Measurements from ENCODE around the gene USP48.

Gene USP48

GRCh38 chr1:21741206-21741605 lies 41.7 kb downstream of the USP48 start:
- no peak for DNase-seq (ENCODE audit: low read depth)

- no peak for DNase-seq (ENCODE audit: low read depth)
Measured at GRCh38 chr1:21736876-21737275, 46.1 kb downstream of the USP48 start.

GRCh38 chr1:21736011-21736410 lies 46.9 kb downstream of the USP48 start:
- DNase-seq (ENCODE audit: low read depth), result no peak

GRCh38 chr1:21734526-21734925 lies 48.4 kb downstream of the USP48 start:
- no peak for DNase-seq (ENCODE audit: low read depth)

- DNase-seq (ENCODE audit: low read depth), result no peak
Measured at GRCh38 chr1:21732664-21733063, 50.3 kb downstream of the USP48 start.

GRCh38 chr1:21725748-21726392 lies 57.1 kb downstream of the USP48 start:
- no peak for DNase-seq (ENCODE audit: low read depth)

GRCh38 chr1:21724570-21724969 lies 58.4 kb downstream of the USP48 start:
- no peak for DNase-seq (ENCODE audit: low read depth)

- DNase-seq (ENCODE audit: low read depth), result no peak
Measured at GRCh38 chr1:21724098-21724497, 58.9 kb downstream of the USP48 start.

GRCh38 chr1:21721295-21721985 lies 61.5 kb downstream of the USP48 start:
- DNase-seq (ENCODE audit: low read depth), result no peak

- DNase-seq (ENCODE audit: low read depth), result no peak
Measured at GRCh38 chr1:21716169-21716568, 66.8 kb downstream of the USP48 start.

GRCh38 chr1:21707891-21708290 lies 75.1 kb downstream of the USP48 start:
- no peak for DNase-seq (ENCODE audit: low read depth)

GRCh38 chr1:21707086-21707840 lies 75.7 kb downstream of the USP48 start:
- DNase-seq (ENCODE audit: low read depth), result no peak

GRCh38 chr1:21706151-21706835 lies 76.7 kb downstream of the USP48 start:
- no peak for DNase-seq (ENCODE audit: low read depth)

GRCh38 chr1:21705303-21705980 lies 77.5 kb downstream of the USP48 start:
- no peak for DNase-seq (ENCODE audit: low read depth)

GRCh38 chr1:21704145-21704544 lies 78.8 kb downstream of the USP48 start:
- DNase-seq (ENCODE audit: low read depth), result no peak

GRCh38 chr1:21703318-21703963 lies 79.5 kb downstream of the USP48 start:
- DNase-seq (ENCODE audit: low read depth), result no peak

GRCh38 chr1:21702780-21703179 lies 80.2 kb downstream of the USP48 start:
- no peak for DNase-seq (ENCODE audit: low read depth)

GRCh38 chr1:21701401-21701800 lies 81.5 kb downstream of the USP48 start:
- no peak for DNase-seq (ENCODE audit: low read depth)

- no peak for DNase-seq (ENCODE audit: low read depth)
Measured at GRCh38 chr1:21700094-21700493, 82.9 kb downstream of the USP48 start.

- no peak for DNase-seq (ENCODE audit: low read depth)
Measured at GRCh38 chr1:21696931-21697330, 86.0 kb downstream of the USP48 start.

- DNase-seq (ENCODE audit: low read depth), result no peak
Measured at GRCh38 chr1:21693732-21694131, 89.2 kb downstream of the USP48 start.

- no peak for DNase-seq (ENCODE audit: low read depth)
Measured at GRCh38 chr1:21691739-21692138, 91.2 kb downstream of the USP48 start.

Measured in T-helper 22 cell (primary cell).